Prostate gland (tissue), 2 donors: Measurements from ENCODE around the gene TGM4. TPM values are rescaled to one million over a fixed set of nuclear protein-coding genes. Genes with fewer than 3 reads are reported as not detected.

Experiments
- DNase-seq: peaks from one replicate; pipeline ENCODE4 v3.0.0-alpha.2; 2019; ENCODE audit warnings: low spot score
- H3K27ac ChIP-seq, 2 donors: fragments of 200-600 bp; sonication (generic); 2 replicates each; pipeline ENCODE4 v1.5.1; 2017 to 2019
- H3K27me3 ChIP-seq: fragments of 200-600 bp; sonication (generic); replicated peaks from 2 replicates; pipeline ENCODE4 v1.5.1; 2019; ENCODE audit not compliant: insufficient read depth
- H3K36me3 ChIP-seq, 2 donors: fragments of 200-600 bp; sonication (generic); 1 replicate in 1 of 2; 2 replicates in 1 of 2; pipeline versions ENCODE4 v1.5.1 to v1.8.1; 2017 to 2019
- H3K4me1 ChIP-seq: fragments of 200-600 bp; sonication (generic); replicated peaks from 2 replicates; pipeline ENCODE4 v1.5.1; 2019
- H3K4me3 ChIP-seq, 2 donors: fragments of 200-600 bp; sonication (generic); 2 replicates each; pipeline ENCODE4 v1.5.1; 2017 to 2019
- H3K9me3 ChIP-seq: fragments of 200-600 bp; sonication (generic); 2 replicates; pipeline ENCODE4 v1.5.1; 2017
- POLR2A ChIP-seq: fragments of 450-650 bp; IDR thresholded peaks from one replicate; pipeline ENCODE4 v1.6.1; 2016; ENCODE audit warnings: antibody characterized with exemption, mild to moderate bottlenecking
- POLR2AphosphoS5 ChIP-seq: sonication (generic); formaldehyde crosslinking; IDR thresholded peaks from one replicate; pipeline ENCODE4 v1.6.1; 2017; ENCODE audit warnings: antibody characterized with exemption
- WGBS: methylation state at CpG from one replicate; pipeline ENCODE4 v1.1.5; 2018; 5-methylcytosine and 5-hydroxymethylcytosine counted together
- intact Hi-C: fragments of 100-400 bp; cut with DNase I; formaldehyde crosslinking; loops from one replicate; pipeline ENCODE4 v1.14.2; 2022
- total RNA-seq, 2 donors: library from RNA; depleted of rRNA; stranded (reverse); fragments of >200 nt; gene quantifications; one replicate each; pipeline ENCODE4 v1.1.0, GENCODE V29; 2016
- TF ChIP-seq, protein P1 (sequence below), 4 experiments: fragments of 200-600 bp in 2 of 4; fragments of 450-650 bp in 2 of 4; sonication (generic) in 2 of 4; IDR thresholded peaks; 1 replicate in 3 of 4; 2 replicates in 1 of 4; pipeline ENCODE4 v1.5.1; 2016 to 2019; ENCODE audit warnings: antibody characterized with exemption in 4 of 4, mild to moderate bottlenecking in 2 of 4, moderate library complexity in 2 of 4

TGM4 gene
- total RNA-seq, 2 donors from 2014 or later = 7.4 to 2,264 TPM

DNA sequence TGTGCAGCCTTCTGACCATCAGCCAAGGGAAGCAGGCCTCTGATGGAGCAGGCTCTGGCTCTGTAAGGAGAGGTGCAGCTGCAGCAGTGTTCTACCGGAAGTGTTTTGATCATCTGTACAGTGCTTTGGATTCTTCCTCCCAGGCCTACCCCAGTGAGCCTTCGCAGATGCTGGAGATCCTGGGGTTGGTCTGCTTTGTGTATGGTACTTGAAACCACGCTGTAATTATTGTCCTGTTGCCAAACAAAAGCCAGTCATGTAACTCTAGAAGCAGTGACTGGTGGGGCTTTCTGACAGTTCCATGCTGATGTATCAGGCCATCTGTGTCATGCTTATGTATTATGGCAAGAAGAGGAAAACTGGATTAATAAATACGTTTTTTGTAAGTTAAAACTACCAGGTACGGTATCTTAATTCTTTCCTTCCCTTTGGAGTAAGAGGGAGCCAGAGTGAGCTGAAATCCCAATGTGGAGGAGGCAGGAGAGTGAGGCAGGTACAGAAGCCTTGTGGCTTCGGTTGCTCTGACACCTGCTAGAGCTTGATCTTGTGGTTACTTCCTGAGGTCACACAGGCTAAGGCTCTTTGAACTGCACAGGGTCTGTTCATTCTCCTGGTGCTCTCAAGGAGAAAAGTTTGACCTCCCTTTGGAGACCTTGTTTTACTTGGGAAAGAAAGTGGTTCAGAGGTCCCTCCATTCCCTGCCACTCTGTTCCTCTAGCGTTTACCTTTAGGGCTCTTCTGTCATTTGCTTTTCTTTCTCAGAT lies 9.0 kb upstream of the TGM4 start:
- TF ChIP-seq, protein P1, sequence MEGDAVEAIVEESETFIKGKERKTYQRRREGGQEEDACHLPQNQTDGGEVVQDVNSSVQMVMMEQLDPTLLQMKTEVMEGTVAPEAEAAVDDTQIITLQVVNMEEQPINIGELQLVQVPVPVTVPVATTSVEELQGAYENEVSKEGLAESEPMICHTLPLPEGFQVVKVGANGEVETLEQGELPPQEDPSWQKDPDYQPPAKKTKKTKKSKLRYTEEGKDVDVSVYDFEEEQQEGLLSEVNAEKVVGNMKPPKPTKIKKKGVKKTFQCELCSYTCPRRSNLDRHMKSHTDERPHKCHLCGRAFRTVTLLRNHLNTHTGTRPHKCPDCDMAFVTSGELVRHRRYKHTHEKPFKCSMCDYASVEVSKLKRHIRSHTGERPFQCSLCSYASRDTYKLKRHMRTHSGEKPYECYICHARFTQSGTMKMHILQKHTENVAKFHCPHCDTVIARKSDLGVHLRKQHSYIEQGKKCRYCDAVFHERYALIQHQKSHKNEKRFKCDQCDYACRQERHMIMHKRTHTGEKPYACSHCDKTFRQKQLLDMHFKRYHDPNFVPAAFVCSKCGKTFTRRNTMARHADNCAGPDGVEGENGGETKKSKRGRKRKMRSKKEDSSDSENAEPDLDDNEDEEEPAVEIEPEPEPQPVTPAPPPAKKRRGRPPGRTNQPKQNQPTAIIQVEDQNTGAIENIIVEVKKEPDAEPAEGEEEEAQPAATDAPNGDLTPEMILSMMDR (IDR thresholded peaks at IDR 0.05) = no peak
- TF ChIP-seq POLR2AphosphoS5 = no peak
- no peak for TF ChIP-seq POLR2A
- Histone ChIP-seq H3K4me3 (no peak overlapping the region), H3K36me3 (no peaks in the 10 kb centered on the region), H3K27ac (no peak overlapping the region), H3K4me1 (peaks cover 12% of the 10 kb centered on the region), H3K27me3 (no peaks in the 10 kb centered on the region), H3K9me3 (no peaks in the 10 kb centered on the region)
- intact Hi-C loops = loop anchor here (10.0 kb wide), 1 partner anchor 101 kb away; the partner anchor contains the start of genes KIAA1143 and KIF15
- no peak for DNase-seq
- WGBS = 87% methylated on average over 7 of the region's 7 CpGs

DNA sequence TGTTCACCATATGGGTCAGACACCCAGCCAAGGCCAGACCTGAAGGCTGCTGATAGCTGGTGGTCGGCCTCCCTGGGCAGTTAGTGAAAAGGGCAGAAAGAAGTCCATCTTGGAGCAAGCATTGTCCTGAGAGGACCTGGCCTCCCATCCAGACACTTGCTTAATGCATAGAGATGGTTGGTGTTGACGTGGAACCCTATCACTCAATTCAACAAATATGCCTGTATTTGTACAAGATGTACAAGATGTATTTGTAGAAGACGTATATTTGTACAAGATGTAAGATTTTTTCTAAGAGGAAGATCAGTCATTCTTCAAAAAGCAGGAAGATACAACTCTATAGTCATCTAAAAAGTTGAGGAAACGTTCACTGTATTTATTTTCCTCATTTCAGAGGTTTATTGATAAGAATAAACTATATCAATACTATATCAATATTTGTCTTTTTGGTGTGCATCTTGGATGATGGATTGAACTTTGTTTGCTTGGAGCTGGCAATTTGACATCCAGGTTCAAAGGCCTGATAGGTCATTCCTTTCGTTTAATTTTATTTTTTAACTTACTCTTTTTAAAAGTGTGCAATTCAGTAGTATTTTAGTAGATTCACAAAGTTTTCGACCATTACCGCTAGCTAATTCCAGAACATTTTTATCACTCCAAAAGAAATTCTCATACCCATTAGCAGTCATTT lies 6.8 kb upstream of the TGM4 start:
- TF ChIP-seq POLR2A (no peak), POLR2AphosphoS5 (no peak)
- TF ChIP-seq, protein P1 (IDR thresholded peaks at IDR 0.05) = no peak
- DNase-seq = no peak

DNA sequence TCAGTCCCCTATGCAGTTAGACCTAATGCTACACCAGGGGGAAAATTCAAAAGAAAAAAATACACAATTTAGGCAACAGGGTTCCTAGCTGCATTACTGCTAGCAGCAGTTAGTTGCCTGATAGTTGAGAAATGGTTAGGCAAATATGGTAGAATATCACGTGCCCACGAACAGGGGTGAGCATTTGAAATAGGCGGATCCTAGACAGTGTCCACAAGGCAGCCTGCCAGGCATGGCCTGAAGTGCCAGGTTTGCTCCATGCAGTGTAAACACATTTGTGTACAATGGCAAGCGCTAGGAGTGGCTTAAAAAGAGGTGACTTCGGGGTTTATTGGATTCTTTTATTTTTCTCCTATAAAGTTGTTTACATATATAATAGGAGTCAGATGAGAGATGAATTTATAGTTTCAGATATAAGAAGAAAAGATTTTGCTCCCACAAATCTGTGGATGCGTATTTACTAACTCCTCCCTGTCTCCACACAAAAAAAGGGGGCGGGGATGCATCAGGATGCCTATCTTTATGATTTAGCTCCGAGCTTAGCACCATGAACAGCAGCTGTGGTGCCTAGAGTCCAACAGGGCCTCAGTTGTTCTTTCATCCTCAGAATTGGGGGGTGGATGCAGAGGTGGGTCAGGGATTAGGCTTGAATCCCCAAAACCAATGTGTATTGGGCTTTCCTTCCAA lies 3.9 kb upstream of the TGM4 start:
- intact Hi-C loops = no loop called here
- peaks cover 14% of the 10 kb centered on the region for H3K4me1 ChIP-seq
- H3K27ac ChIP-seq = peak overlapping the region in 1 of 2 donors; percentile 29
- no peaks in the 10 kb centered on the region for H3K27me3 ChIP-seq
- no peaks in the 10 kb centered on the region for H3K9me3 ChIP-seq
- no peak overlapping the region for H3K4me3 ChIP-seq
- H3K36me3 ChIP-seq = no peaks in the 10 kb centered on the region
- no peak for TF ChIP-seq POLR2A
- peak; percentile 92 for TF ChIP-seq POLR2AphosphoS5
- TF ChIP-seq, protein P1 (IDR thresholded peaks at IDR 0.05) = peak in 1 of 4 experiments; percentile 22
- peak; percentile 96 for DNase-seq
- 33% methylated on average over 8 of the region's 8 CpGs for WGBS

More for the DNA sequence above, 6.8 kb upstream of the TGM4 start:
- 76% methylated on average over 7 of the region's 7 CpGs for WGBS
- H3K27ac ChIP-seq = no peak overlapping the region
- H3K27me3 ChIP-seq = no peaks in the 10 kb centered on the region
- H3K4me3 ChIP-seq = no peak overlapping the region
- H3K36me3 ChIP-seq = no peaks in the 10 kb centered on the region
- H3K4me1 ChIP-seq = peaks cover 17% of the 10 kb centered on the region
- intact Hi-C loops = loop anchor here (10.0 kb wide), 1 partner anchor 103 kb away; the partner anchor contains the start of genes KIAA1143 and KIF15
- no peaks in the 10 kb centered on the region for H3K9me3 ChIP-seq

DNA sequence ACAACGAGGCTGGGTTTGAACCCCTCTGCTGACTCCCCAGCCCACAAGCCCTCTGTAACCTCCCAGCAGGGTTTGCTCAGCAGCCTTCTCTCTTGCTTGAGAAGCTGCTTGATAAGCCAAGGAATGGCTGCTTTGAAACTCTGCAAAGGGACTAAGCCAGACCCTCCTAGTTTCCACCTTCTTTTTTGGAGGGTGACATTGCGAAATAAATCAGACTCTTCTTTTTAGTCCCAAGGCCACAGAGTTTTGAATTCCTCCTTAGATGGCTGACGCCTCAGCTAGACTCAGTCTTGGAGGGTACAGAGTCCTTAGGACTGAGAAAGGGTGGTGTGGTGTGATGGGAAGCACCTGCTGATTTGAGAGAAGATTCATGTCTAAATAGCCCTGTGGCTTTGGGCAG lies 1.2 kb downstream of the TGM4 start:
- peaks cover 7% of the 10 kb centered on the region for H3K4me1 ChIP-seq
- no peaks in the 10 kb centered on the region for H3K36me3 ChIP-seq
- no peak for DNase-seq
- H3K27ac ChIP-seq = no peak overlapping the region
- H3K9me3 ChIP-seq = no peaks in the 10 kb centered on the region
- TF ChIP-seq, protein P1 (IDR thresholded peaks at IDR 0.05) = no peak
- no peak for TF ChIP-seq POLR2AphosphoS5
- TF ChIP-seq POLR2A = no peak
- intact Hi-C loops = no loop called here
- H3K27me3 ChIP-seq = no peaks in the 10 kb centered on the region
- H3K4me3 ChIP-seq = no peak overlapping the region
- 72% methylated on average over 3 of the region's 3 CpGs for WGBS
